HepG2 (cell line): ENCODE results near the gene CCSER1. TPM values are rescaled to one million over a fixed set of nuclear protein-coding genes. Genes with fewer than 3 reads are reported as not detected.
A peak's percentile ranks its signal among the peaks of the same experiment; 100 is the strongest.

ENCODE experiments used
- ATAC-seq: fragments of 200-7000 bp; cut with Tn5 transposase; 3 replicates; pipeline ENCODE4 v1.9.1; 2020; ENCODE audit warnings: mild to moderate bottlenecking, moderate library complexity
- BruUV-seq: library from RNA; stranded (reverse); fragments of 400-500 nt; replicated peaks from 2 replicates; lab custom pipeline; 2021; lab: Mats Ljungman, UMichigan
- CTCF ChIA-PET: fragments of 300-600 bp; formaldehyde crosslinking; extraction: SDS; loops from one replicate; lab custom pipeline; 2021; ENCODE audit warnings: low total read pairs, inconsistent platforms, low intra/inter-chr PET ratio; lab: Yijun Ruan, JAX
- POLR2A ChIA-PET: fragments of 350-600 bp; sonication (Branson Sonifier 250); formaldehyde crosslinking; loops from one replicate; lab custom pipeline; 2020; ENCODE audit warnings: antibody characterized with exemption, inconsistent platforms; lab: Yijun Ruan, JAX
- DNase-seq: peaks from one replicate; pipeline ENCODE4 v3.0.0-alpha.2; 2015; ENCODE audit warnings: low spot score
- FAIRE-seq: peaks from 3 replicates; lab custom pipeline; 2011; peaks lifted over from hg19 to GRCh38; lab: Jason Lieb, UNC
- H2AFZ ChIP-seq: one replicate; pipeline ENCODE4 v1.6.1; 2011; ENCODE audit warnings: low read length, inconsistent platforms
- H3K27ac ChIP-seq: fragments of 300-600 bp; 3 replicates; pipeline ENCODE4 v1.8.0; 2011; ENCODE audit warnings: mixed run types, mild to moderate bottlenecking, mixed read lengths, low read length, inconsistent platforms; ENCODE audit not compliant: insufficient read depth; ENCODE audit errors: extremely low read length
- H3K27me3 ChIP-seq, 2 experiments: fragments of 200-600 bp in 1 of 2; 2 replicates in 1 of 2; 3 replicates in 1 of 2; pipeline versions ENCODE4 v1.6.0 to v1.8.0; 2011; ENCODE audit warnings: low read length in 2 of 2, mild to moderate bottlenecking in 2 of 2, moderate library complexity in 2 of 2, inconsistent platforms in 1 of 2; ENCODE audit not compliant: insufficient read depth in 2 of 2, control insufficient read depth in 1 of 2
- H3K36me3 ChIP-seq, 2 experiments: fragments of 200-600 bp in 1 of 2; replicated peaks in 1 of 2; 2 replicates in 1 of 2; 3 replicates in 1 of 2; pipeline versions ENCODE4 v1.5.1 to v1.8.0; 2011; ENCODE audit warnings: low read length in 2 of 2, inconsistent platforms in 1 of 2; ENCODE audit not compliant: insufficient read depth in 2 of 2, control insufficient read depth in 1 of 2
- H3K4me1 ChIP-seq: 2 replicates; pipeline ENCODE4 v1.5.1; 2012; ENCODE audit warnings: low read length, inconsistent platforms; ENCODE audit not compliant: insufficient read depth
- H3K4me2 ChIP-seq: 2 replicates; pipeline ENCODE4 v1.6.0; 2011; ENCODE audit warnings: low read depth, low read length, inconsistent platforms
- H3K4me3 ChIP-seq, 3 experiments: fragments of 200-600 bp in 1 of 3; sonication (generic), shearing (Covaris generic) in 1 of 3; replicated peaks in 1 of 3; 2 replicates each; pipeline ENCODE4 v1.5.1; 2011 to 2016; ENCODE audit warnings: low read length in 3 of 3, inconsistent platforms in 2 of 3, low read depth in 2 of 3, mild to moderate bottlenecking in 2 of 3, control low read depth in 1 of 3, mixed read lengths in 1 of 3; ENCODE audit not compliant: insufficient read depth in 1 of 3
- H3K79me2 ChIP-seq: one replicate; pipeline ENCODE4 v1.6.1; 2011; ENCODE audit warnings: low read length, inconsistent platforms; ENCODE audit not compliant: insufficient read depth
- H3K9ac ChIP-seq: 2 replicates; pipeline ENCODE4 v1.6.0; 2011; ENCODE audit warnings: mild to moderate bottlenecking, low read depth, low read length, inconsistent platforms; ENCODE audit not compliant: insufficient read depth
- H3K9me3 ChIP-seq: 2 replicates; pipeline ENCODE4 v1.5.1; 2012; ENCODE audit warnings: mild to moderate bottlenecking, low read length
- H4K20me1 ChIP-seq: 2 replicates; pipeline ENCODE4 v1.6.0; 2011; ENCODE audit warnings: inconsistent platforms, mild to moderate bottlenecking, low read length, moderate library complexity; ENCODE audit not compliant: insufficient read depth
- CBX5 ChIP-seq: sonication (generic); formaldehyde crosslinking; IDR thresholded peaks from 2 replicates; pipeline ENCODE4 v1.4.0; 2020; ENCODE audit warnings: missing genetic modification reagents, borderline replicate concordance
- MAFK ChIP-seq, 2 experiments: IDR thresholded peaks in 1 of 2; conservative IDR thresholded peaks in 1 of 2; 2 replicates each; pipeline ENCODE4 v1.6.1; 2011; ENCODE audit warnings: improper control_type of control experiment in 2 of 2, low read length in 2 of 2
- MATR3 ChIP-seq: sonication (generic); formaldehyde crosslinking; IDR thresholded peaks from 2 replicates; pipeline ENCODE4 v1.4.0; 2020; ENCODE audit warnings: missing genetic modification reagents
- SMC3 ChIP-seq: IDR thresholded peaks from 2 replicates; pipeline ENCODE4 v1.6.1; 2011; ENCODE audit warnings: low read length, improper control_type of control experiment
- YEATS4 ChIP-seq: sonication (generic); formaldehyde crosslinking; IDR thresholded peaks from 2 replicates; pipeline ENCODE4 v1.4.0; 2020; ENCODE audit warnings: missing genetic modification reagents, borderline replicate concordance
- ZKSCAN8 ChIP-seq: IDR thresholded peaks from 2 replicates; pipeline ENCODE4 v1.6.1; 2016; ENCODE audit warnings: borderline replicate concordance, missing genetic modification reagents, missing compliant biosample characterization
- ZNF234 ChIP-seq: sonication (generic); formaldehyde crosslinking; conservative IDR thresholded peaks from 2 replicates; pipeline ENCODE4 v1.5.1; 2020; ENCODE audit warnings: mild to moderate bottlenecking, missing genetic modification reagents
- ZNF260 ChIP-seq: sonication (generic); formaldehyde crosslinking; IDR thresholded peaks from 2 replicates; pipeline ENCODE4 v1.4.0; 2020; ENCODE audit warnings: missing genetic modification reagents, low read depth, mild to moderate bottlenecking, borderline replicate concordance
- ZNF546 ChIP-seq: sonication (generic); formaldehyde crosslinking; conservative IDR thresholded peaks from 2 replicates; pipeline ENCODE4 v1.8.1; 2023; ENCODE audit warnings: mild to moderate bottlenecking, missing genetic modification reagents
- ZNF615 ChIP-seq: sonication (generic); formaldehyde crosslinking; IDR thresholded peaks from 2 replicates; pipeline ENCODE4 v1.5.0; 2020; ENCODE audit warnings: mild to moderate bottlenecking, missing genetic modification reagents, borderline replicate concordance
- ZNF772 ChIP-seq: sonication (generic); formaldehyde crosslinking; IDR thresholded peaks from 2 replicates; pipeline ENCODE4 v1.5.0; 2020; ENCODE audit warnings: mild to moderate bottlenecking, missing genetic modification reagents
- WGBS: methylation state at CpG from one replicate; pipeline ENCODE4 v1.1.6; 2017; ENCODE audit warnings: low lambda C conversion rate; 5-methylcytosine and 5-hydroxymethylcytosine counted together
- in situ Hi-C: cut with HindIII; loops from 2 replicates; pipeline ENCODE4 v1.10.0; 2017; ENCODE audit warnings: low pct_unique_long_range_greater_than_20kb; ENCODE audit not compliant: extremely low pct_ligation_motif_present
- intact Hi-C: fragments of 100-400 bp; cut with micrococcal nuclease; formaldehyde crosslinking; loops from one replicate; pipeline ENCODE4 v1.10.0; 2022; ENCODE audit not compliant: unreplicated experiment
- polyA plus RNA-seq, 8 experiments: library from polyadenylated mRNA; depleted of rRNA in 3 of 8; stranded (reverse) in 7 of 8; unstranded in 1 of 8; fragments of >200 nt; fragmentation: Illumina TruSeq in 4 of 8; extraction: Trizol in 4 of 8; gene quantifications; 2 replicates each; pipeline versions ENCODE4 v1.2.1 to v1.2.3, GENCODE V29; 2011 to 2016; ENCODE audit warnings: low read depth in 4 of 8, missing spikeins in 1 of 8, mixed read lengths in 1 of 8; ENCODE audit not compliant: insufficient read depth in 1 of 8
- total RNA-seq, 5 experiments: library from RNA; depleted of rRNA; stranded (reverse); fragments of >200 nt; fragmentation: Illumina TruSeq; extraction: Trizol; gene quantifications; 2 replicates each; pipeline ENCODE4 v1.2.3, GENCODE V29; 2016; ENCODE audit warnings: low read depth in 1 of 5
- TF ChIP-seq, protein P1 (sequence below): sonication (generic); formaldehyde crosslinking; IDR thresholded peaks from 2 replicates; pipeline ENCODE4 v1.5.0; 2020; ENCODE audit warnings: missing genetic modification reagents
- TF ChIP-seq, protein P2 (sequence below): IDR thresholded peaks from 2 replicates; pipeline ENCODE4 v1.4.0; 2020; ENCODE audit warnings: mild to moderate bottlenecking, missing genetic modification reagents
- TF ChIP-seq, protein P3 (sequence below): sonication (generic); formaldehyde crosslinking; IDR thresholded peaks from 2 replicates; pipeline ENCODE4 v1.5.0; 2020; ENCODE audit warnings: mild to moderate bottlenecking, missing genetic modification reagents
- TF ChIP-seq, protein P4 (sequence below): sonication (generic); formaldehyde crosslinking; IDR thresholded peaks from 2 replicates; pipeline ENCODE4 v1.8.0; 2022; ENCODE audit warnings: mild to moderate bottlenecking, missing genetic modification reagents, borderline replicate concordance

Gene CCSER1
- total and polyA plus RNA-seq, 2 of the 13 experiments (the other 11 are each of a cell fraction or from before 2014, with no cell fraction given), result not detected

DNA sequence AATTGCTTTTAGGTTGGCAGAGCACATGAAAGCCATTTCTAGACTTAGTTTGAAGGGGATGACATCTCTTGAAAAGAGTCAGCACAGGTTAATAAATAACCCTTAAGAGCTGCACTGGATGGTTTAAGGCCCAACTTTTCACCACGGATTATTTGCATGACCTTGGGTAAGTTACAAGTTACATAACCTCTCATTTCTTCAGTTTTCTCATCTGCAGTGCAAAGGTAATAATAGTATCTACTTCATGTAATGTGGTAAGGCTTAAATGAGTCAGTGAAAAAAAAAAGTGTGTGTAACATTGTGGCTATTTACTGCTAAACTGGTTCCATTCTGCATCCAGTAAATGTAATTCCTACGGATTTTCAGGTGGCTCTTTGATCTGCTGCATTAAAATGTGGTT lies 715.8 kb downstream of the CCSER1 start:
- intact Hi-C loops (loop anchor here (2.0 kb wide), 1 partner anchor 60 kb away; no protein-coding TSS in a partner anchor), in situ Hi-C loops (no loop called here)
- DNase-seq (peak; percentile 85), FAIRE-seq (peak; percentile 78), ATAC-seq (peak; percentile 99)
- POLR2A ChIA-PET, result no interaction called here
- H2AFZ ChIP-seq, result no peak overlapping the region
- peaks cover 26% of the 10 kb centered on the region for H3K4me1 ChIP-seq
- CTCF ChIA-PET, result no interaction called here
- H3K4me2 ChIP-seq, result peak overlapping the region; percentile 16
- H3K27ac ChIP-seq, result no peak overlapping the region
- no peaks in the 10 kb centered on the region for H3K9me3 ChIP-seq
- no peaks in the 10 kb centered on the region for H3K79me2 ChIP-seq
- no TSS peak for BruUV-seq
- H3K9ac ChIP-seq, result no peak overlapping the region
- H3K36me3 ChIP-seq, result no peaks in the 10 kb centered on the region
- no peaks in the 10 kb centered on the region for H4K20me1 ChIP-seq
- no peaks in the 10 kb centered on the region for H3K27me3 ChIP-seq
- no peak overlapping the region for H3K4me3 ChIP-seq
- WGBS, result 2% methylated on average over 2 of the region's 2 CpGs
- TF ChIP-seq, protein P1, sequence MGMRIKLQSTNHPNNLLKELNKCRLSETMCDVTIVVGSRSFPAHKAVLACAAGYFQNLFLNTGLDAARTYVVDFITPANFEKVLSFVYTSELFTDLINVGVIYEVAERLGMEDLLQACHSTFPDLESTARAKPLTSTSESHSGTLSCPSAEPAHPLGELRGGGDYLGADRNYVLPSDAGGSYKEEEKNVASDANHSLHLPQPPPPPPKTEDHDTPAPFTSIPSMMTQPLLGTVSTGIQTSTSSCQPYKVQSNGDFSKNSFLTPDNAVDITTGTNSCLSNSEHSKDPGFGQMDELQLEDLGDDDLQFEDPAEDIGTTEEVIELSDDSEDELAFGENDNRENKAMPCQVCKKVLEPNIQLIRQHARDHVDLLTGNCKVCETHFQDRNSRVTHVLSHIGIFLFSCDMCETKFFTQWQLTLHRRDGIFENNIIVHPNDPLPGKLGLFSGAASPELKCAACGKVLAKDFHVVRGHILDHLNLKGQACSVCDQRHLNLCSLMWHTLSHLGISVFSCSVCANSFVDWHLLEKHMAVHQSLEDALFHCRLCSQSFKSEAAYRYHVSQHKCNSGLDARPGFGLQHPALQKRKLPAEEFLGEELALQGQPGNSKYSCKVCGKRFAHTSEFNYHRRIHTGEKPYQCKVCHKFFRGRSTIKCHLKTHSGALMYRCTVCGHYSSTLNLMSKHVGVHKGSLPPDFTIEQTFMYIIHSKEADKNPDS, result no peak
- TF ChIP-seq CBX5 (CRISPR knock-in tag), result no peak
- TF ChIP-seq YEATS4, result no peak
- TF ChIP-seq ZNF260 (CRISPR knock-in tag), result no peak
- TF ChIP-seq ZNF772, result no peak
- no peak for TF ChIP-seq SMC3
- TF ChIP-seq MAFK (conservative IDR thresholded peaks at IDR 0.05 in 1 of 2, IDR thresholded peaks at IDR 0.05 in 1 of 2; ENCODE audit: low read length in 2 of 2), result no peak
- TF ChIP-seq, protein P2, sequence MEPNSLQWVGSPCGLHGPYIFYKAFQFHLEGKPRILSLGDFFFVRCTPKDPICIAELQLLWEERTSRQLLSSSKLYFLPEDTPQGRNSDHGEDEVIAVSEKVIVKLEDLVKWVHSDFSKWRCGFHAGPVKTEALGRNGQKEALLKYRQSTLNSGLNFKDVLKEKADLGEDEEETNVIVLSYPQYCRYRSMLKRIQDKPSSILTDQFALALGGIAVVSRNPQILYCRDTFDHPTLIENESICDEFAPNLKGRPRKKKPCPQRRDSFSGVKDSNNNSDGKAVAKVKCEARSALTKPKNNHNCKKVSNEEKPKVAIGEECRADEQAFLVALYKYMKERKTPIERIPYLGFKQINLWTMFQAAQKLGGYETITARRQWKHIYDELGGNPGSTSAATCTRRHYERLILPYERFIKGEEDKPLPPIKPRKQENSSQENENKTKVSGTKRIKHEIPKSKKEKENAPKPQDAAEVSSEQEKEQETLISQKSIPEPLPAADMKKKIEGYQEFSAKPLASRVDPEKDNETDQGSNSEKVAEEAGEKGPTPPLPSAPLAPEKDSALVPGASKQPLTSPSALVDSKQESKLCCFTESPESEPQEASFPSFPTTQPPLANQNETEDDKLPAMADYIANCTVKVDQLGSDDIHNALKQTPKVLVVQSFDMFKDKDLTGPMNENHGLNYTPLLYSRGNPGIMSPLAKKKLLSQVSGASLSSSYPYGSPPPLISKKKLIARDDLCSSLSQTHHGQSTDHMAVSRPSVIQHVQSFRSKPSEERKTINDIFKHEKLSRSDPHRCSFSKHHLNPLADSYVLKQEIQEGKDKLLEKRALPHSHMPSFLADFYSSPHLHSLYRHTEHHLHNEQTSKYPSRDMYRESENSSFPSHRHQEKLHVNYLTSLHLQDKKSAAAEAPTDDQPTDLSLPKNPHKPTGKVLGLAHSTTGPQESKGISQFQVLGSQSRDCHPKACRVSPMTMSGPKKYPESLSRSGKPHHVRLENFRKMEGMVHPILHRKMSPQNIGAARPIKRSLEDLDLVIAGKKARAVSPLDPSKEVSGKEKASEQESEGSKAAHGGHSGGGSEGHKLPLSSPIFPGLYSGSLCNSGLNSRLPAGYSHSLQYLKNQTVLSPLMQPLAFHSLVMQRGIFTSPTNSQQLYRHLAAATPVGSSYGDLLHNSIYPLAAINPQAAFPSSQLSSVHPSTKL (CRISPR knock-in tag), result peak; percentile 92
- no peak for TF ChIP-seq ZNF615 (CRISPR knock-in tag)
- no peak for TF ChIP-seq ZNF234 (CRISPR knock-in tag)
- no peak for TF ChIP-seq ZNF546 (CRISPR knock-in tag)
- TF ChIP-seq, protein P3, sequence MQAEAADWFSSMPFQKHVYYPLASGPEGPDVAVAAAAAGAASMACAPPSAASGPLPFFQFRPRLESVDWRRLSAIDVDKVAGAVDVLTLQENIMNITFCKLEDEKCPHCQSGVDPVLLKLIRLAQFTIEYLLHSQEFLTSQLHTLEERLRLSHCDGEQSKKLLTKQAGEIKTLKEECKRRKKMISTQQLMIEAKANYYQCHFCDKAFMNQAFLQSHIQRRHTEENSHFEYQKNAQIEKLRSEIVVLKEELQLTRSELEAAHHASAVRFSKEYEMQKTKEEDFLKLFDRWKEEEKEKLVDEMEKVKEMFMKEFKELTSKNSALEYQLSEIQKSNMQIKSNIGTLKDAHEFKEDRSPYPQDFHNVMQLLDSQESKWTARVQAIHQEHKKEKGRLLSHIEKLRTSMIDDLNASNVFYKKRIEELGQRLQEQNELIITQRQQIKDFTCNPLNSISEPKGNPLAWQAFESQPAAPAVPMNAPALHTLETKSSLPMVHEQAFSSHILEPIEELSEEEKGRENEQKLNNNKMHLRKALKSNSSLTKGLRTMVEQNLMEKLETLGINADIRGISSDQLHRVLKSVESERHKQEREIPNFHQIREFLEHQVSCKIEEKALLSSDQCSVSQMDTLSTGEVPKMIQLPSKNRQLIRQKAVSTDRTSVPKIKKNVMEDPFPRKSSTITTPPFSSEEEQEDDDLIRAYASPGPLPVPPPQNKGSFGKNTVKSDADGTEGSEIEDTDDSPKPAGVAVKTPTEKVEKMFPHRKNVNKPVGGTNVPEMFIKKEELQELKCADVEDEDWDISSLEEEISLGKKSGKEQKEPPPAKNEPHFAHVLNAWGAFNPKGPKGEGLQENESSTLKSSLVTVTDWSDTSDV (CRISPR knock-in tag), result no peak
- TF ChIP-seq, protein P4, sequence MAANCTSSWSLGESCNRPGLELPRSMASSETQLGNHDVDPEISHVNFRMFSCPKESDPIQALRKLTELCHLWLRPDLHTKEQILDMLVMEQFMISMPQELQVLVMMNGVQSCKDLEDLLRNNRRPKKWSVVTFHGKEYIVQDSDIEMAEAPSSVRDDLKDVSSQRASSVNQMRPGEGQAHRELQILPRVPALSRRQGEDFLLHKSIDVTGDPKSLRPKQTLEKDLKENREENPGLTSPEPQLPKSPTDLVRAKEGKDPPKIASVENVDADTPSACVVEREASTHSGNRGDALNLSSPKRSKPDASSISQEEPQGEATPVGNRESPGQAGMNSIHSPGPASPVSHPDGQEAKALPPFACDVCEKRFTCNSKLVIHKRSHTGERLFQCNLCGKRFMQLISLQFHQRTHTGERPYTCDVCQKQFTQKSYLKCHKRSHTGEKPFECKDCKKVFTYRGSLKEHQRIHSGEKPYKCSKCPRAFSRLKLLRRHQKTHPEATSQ (CRISPR knock-in tag), result peak; percentile 48; the same call in 1 of the 2 replicates
- no peak for TF ChIP-seq MATR3 (CRISPR knock-in tag)
- TF ChIP-seq ZKSCAN8 (CRISPR knock-in tag), result no peak
